ENCODE data around the gene HSDL1. TPM values are rescaled to one million over a fixed set of nuclear protein-coding genes. Genes with fewer than 3 reads are reported as not detected.

Gene HSDL1
- total and polyA plus RNA-seq, 7 donors, result 11.7 to 39.3 (median 20.4) TPM

GRCh38 chr16:84079664-84080063 lies 65.3 kb downstream of the HSDL1 start:
- 83 to 96% (median 83%) methylated on average over 6 of the region's 6 CpGs for WGBS, 3 donors
- H3K9me3 ChIP-seq, result no peaks in the 10 kb centered on the region
- ATAC-seq (peak in 2 of 4 donors; percentile 20 to 26), DNase-seq (no peak)
- no peak overlapping the region for H3K4me3 ChIP-seq
- peaks cover 10% of the 10 kb centered on the region for H3K4me1 ChIP-seq
- TF ChIP-seq CTCF (IDR thresholded peaks at IDR 0.05), result no peak
- H3K27ac ChIP-seq, result no peak overlapping the region
- H3K36me3 ChIP-seq (ENCODE audit: insufficient read depth in 1 of 2, low read depth in 1 of 2), result peaks cover 10 to 96% of the 10 kb centered on the region in 2 donors
- H3K27me3 ChIP-seq (ENCODE audit: insufficient read depth in 3 of 3, low read length in 2 of 3), result no peaks in the 10 kb centered on the region
- intact Hi-C loops (cut with DNase I), result loop anchor here in 1 of 2 donors (5.0 kb wide), 1 partner anchor 108 kb away; the partner anchor contains the start of gene TAF1C

GRCh38 chr16:84075376-84075775 lies 69.6 kb downstream of the HSDL1 start:
- ATAC-seq, result no peak

GRCh38 chr16:84074721-84075120 lies 70.3 kb downstream of the HSDL1 start:
- no peak for DNase-seq
- Histone ChIP-seq H3K4me1 (no peaks in the 10 kb centered on the region), H3K27ac (no peak overlapping the region), H3K36me3 (ENCODE audit: insufficient read depth in 1 of 2, low read depth in 1 of 2) (peaks cover 7 to 95% of the 10 kb centered on the region in 2 donors), H3K9me3 (no peaks in the 10 kb centered on the region), H3K4me3 (no peak overlapping the region), H3K27me3 (ENCODE audit: insufficient read depth in 3 of 3, low read length in 2 of 3) (no peaks in the 10 kb centered on the region)
- intact Hi-C loops (cut with DNase I), result no loop called here
- 43 to 64% (median 55%) methylated on average over 3 of the region's 3 CpGs for WGBS, 3 donors
- peak in 3 of 4 donors; percentile 63 to 72 (median 72) for ATAC-seq
- TF ChIP-seq CTCF (IDR thresholded peaks at IDR 0.05), result no peak

More at GRCh38 chr16:84075376-84075775, 69.6 kb downstream of the HSDL1 start:
- DNase-seq, result no peak
- peaks cover 7% of the 10 kb centered on the region for H3K4me1 ChIP-seq
- H3K4me3 ChIP-seq, result no peak overlapping the region
- H3K36me3 ChIP-seq (ENCODE audit: insufficient read depth in 1 of 2, low read depth in 1 of 2), result peaks cover 7 to 95% of the 10 kb centered on the region in 2 donors
- H3K27ac ChIP-seq, result no peak overlapping the region
- no peaks in the 10 kb centered on the region for H3K27me3 ChIP-seq (ENCODE audit: insufficient read depth in 3 of 3, low read length in 2 of 3)
- 86 to 90% (median 89%) methylated on average over 11 of the region's 11 CpGs for WGBS, 3 donors
- no peak for TF ChIP-seq CTCF (IDR thresholded peaks at IDR 0.05)
- no peaks in the 10 kb centered on the region for H3K9me3 ChIP-seq
- intact Hi-C loops (cut with DNase I), result no loop called here

Other genes with a start within 250 kb of the HSDL1 start
- gene MLYCD, start 246.1 kb downstream of the HSDL1 start, total RNA-seq, result 10 to 100 TPM; 14.7 to 21.6 (median 17.8) TPM
- 10 to 100 TPM in 1 of 3 donors, 1 to 10 TPM in 2; 8.3 to 14.0 (median 9.3) TPM for gene MLYCD, start 246.1 kb downstream of the HSDL1 start, polyA plus RNA-seq
- gene OSGIN1, start 191.9 kb downstream of the HSDL1 start, total RNA-seq, result 10 to 100 TPM; 10.4 to 33.7 (median 24.9) TPM
- gene OSGIN1, start 191.9 kb downstream of the HSDL1 start, polyA plus RNA-seq, result 10 to 100 TPM; 18.4 to 39.4 (median 37.0) TPM
- gene NECAB2, start 176.9 kb downstream of the HSDL1 start, total RNA-seq, result not detected
- under 1 TPM; 0.04 to 0.13 (median 0.09) TPM for gene NECAB2, start 176.9 kb downstream of the HSDL1 start, polyA plus RNA-seq
- gene SLC38A8, start 102.4 kb downstream of the HSDL1 start, total RNA-seq, result under 1 TPM in 1 of 4 donors, not detected in 3; 0.52 TPM
- gene SLC38A8, start 102.4 kb downstream of the HSDL1 start, polyA plus RNA-seq, result under 1 TPM in 1 of 3 donors, not detected in 2; 0.21 TPM
- gene MBTPS1, start 28.2 kb downstream of the HSDL1 start, total RNA-seq, result 10 to 100 TPM; 27.0 to 31.8 (median 29.1) TPM
- gene MBTPS1, start 28.2 kb downstream of the HSDL1 start, polyA plus RNA-seq, result 10 to 100 TPM; 18.6 to 30.9 (median 20.1) TPM
- not detected for gene DNAAF1, start 131 bp upstream of the HSDL1 start, total RNA-seq
- gene DNAAF1, start 131 bp upstream of the HSDL1 start, polyA plus RNA-seq, result under 1 TPM; 0.17 to 0.44 (median 0.17) TPM
- gene TAF1C, start 41.9 kb upstream of the HSDL1 start, total RNA-seq, result 10 to 100 TPM in 3 of 4 donors, 1 to 10 TPM in 1; 8.3 to 22.3 (median 16.3) TPM
- 10 to 100 TPM; 13.6 to 24.4 (median 19.3) TPM for gene TAF1C, start 41.9 kb upstream of the HSDL1 start, polyA plus RNA-seq
- not detected for gene ADAD2, start 46.0 kb upstream of the HSDL1 start, total RNA-seq
- under 1 TPM; 0.17 to 0.69 (median 0.18) TPM for gene ADAD2, start 46.0 kb upstream of the HSDL1 start, polyA plus RNA-seq
- gene KCNG4, start 94.8 kb upstream of the HSDL1 start, total RNA-seq, result under 1 TPM in 1 of 4 donors, not detected in 3; 0.10 TPM
- gene KCNG4, start 94.8 kb upstream of the HSDL1 start, polyA plus RNA-seq, result under 1 TPM in 1 of 3 donors, not detected in 2; 0.04 TPM
- under 1 TPM in 3 of 4 donors, not detected in 1; 0.32 to 0.76 (median 0.40) TPM for gene WFDC1, start 149.7 kb upstream of the HSDL1 start, total RNA-seq
- gene WFDC1, start 149.7 kb upstream of the HSDL1 start, polyA plus RNA-seq, result 1 to 10 TPM in 1 of 3 donors, under 1 TPM in 2; 0.55 to 1.2 (median 0.90) TPM
- not detected for gene ATP2C2, start 223.4 kb upstream of the HSDL1 start, total RNA-seq
- under 1 TPM in 2 of 3 donors, not detected in 1; 0.03 to 0.06 TPM for gene ATP2C2, start 223.4 kb upstream of the HSDL1 start, polyA plus RNA-seq